ENCODE measurements around the gene ACTL10.

GRCh38 chr20:33671573-33672288 is 5.0 kb downstream of the ACTL10 start:
- no peak for TF ChIP-seq EP300 (IDR thresholded peaks at IDR 0.05; ENCODE audit: low read depth)
- TF ChIP-seq, protein P1, sequence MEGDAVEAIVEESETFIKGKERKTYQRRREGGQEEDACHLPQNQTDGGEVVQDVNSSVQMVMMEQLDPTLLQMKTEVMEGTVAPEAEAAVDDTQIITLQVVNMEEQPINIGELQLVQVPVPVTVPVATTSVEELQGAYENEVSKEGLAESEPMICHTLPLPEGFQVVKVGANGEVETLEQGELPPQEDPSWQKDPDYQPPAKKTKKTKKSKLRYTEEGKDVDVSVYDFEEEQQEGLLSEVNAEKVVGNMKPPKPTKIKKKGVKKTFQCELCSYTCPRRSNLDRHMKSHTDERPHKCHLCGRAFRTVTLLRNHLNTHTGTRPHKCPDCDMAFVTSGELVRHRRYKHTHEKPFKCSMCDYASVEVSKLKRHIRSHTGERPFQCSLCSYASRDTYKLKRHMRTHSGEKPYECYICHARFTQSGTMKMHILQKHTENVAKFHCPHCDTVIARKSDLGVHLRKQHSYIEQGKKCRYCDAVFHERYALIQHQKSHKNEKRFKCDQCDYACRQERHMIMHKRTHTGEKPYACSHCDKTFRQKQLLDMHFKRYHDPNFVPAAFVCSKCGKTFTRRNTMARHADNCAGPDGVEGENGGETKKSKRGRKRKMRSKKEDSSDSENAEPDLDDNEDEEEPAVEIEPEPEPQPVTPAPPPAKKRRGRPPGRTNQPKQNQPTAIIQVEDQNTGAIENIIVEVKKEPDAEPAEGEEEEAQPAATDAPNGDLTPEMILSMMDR (IDR thresholded peaks at IDR 0.05) = no peak
